Ishikawa (cell line): ENCODE results near the gene DVL2.

ENCODE experiments used
- USF1 ChIP-seq: IDR thresholded peaks from 2 replicates; pipeline ENCODE4 v1.6.1; 2012
- TF ChIP-seq, protein P1 (sequence below): IDR thresholded peaks from 2 replicates; pipeline ENCODE4 v1.6.1; 2012; ENCODE audit warnings: low read depth, mild to moderate bottlenecking

DNA sequence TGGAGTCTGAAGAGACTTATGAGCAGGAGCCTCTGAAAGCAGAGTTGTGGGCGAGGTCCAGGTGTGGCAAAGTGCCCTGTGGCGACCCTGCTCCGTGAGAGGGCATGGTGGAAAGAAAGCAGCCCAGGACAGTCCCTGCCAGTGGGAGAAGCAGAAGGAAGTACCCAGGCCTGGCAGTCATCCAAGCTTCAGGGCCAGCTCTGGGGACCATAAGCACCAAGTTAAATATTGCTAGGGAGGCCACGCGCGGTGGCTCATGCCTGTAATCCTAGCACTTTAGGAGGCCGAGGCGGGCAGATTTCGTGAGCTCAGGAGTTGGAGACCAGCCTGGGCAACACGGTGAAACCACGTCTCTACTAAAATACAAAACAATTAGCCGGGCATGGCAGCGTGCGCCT is 50.2 kb downstream of the DVL2 start:
- TF ChIP-seq, protein P1, sequence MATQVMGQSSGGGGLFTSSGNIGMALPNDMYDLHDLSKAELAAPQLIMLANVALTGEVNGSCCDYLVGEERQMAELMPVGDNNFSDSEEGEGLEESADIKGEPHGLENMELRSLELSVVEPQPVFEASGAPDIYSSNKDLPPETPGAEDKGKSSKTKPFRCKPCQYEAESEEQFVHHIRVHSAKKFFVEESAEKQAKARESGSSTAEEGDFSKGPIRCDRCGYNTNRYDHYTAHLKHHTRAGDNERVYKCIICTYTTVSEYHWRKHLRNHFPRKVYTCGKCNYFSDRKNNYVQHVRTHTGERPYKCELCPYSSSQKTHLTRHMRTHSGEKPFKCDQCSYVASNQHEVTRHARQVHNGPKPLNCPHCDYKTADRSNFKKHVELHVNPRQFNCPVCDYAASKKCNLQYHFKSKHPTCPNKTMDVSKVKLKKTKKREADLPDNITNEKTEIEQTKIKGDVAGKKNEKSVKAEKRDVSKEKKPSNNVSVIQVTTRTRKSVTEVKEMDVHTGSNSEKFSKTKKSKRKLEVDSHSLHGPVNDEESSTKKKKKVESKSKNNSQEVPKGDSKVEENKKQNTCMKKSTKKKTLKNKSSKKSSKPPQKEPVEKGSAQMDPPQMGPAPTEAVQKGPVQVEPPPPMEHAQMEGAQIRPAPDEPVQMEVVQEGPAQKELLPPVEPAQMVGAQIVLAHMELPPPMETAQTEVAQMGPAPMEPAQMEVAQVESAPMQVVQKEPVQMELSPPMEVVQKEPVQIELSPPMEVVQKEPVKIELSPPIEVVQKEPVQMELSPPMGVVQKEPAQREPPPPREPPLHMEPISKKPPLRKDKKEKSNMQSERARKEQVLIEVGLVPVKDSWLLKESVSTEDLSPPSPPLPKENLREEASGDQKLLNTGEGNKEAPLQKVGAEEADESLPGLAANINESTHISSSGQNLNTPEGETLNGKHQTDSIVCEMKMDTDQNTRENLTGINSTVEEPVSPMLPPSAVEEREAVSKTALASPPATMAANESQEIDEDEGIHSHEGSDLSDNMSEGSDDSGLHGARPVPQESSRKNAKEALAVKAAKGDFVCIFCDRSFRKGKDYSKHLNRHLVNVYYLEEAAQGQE, result no peak
- no peak for TF ChIP-seq USF1
